GM12874 (cell line): ENCODE results near the gene PLCB4.

Experiments used
- TF ChIP-seq, protein P1 (sequence below): IDR thresholded peaks from 2 replicates; pipeline ENCODE4 v1.5.1; 2011; ENCODE audit warnings: low read depth, mild to moderate bottlenecking, control low read depth, low read length, moderate library complexity; ENCODE audit not compliant: insufficient read depth

Gene PLCB4

DNA sequence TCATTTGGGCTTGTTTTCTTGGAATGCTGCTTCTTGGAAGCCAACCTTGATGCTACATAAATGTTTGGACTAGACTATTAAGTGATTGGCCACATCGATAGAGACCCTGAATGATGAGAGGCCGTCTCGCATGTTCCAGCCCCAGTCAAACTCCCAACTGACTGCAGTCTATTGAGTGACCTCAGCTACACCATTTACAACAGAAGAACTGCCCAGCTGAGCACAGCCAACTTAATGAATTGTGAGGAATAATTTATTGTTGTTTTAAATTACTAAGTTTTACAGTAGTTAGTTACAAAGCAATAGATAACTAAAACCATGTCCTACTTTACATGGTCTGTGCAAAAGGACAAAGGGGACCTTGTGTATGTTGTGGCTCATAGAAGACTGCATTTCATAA lies 63.0 kb downstream of the PLCB4 start:
- TF ChIP-seq, protein P1, sequence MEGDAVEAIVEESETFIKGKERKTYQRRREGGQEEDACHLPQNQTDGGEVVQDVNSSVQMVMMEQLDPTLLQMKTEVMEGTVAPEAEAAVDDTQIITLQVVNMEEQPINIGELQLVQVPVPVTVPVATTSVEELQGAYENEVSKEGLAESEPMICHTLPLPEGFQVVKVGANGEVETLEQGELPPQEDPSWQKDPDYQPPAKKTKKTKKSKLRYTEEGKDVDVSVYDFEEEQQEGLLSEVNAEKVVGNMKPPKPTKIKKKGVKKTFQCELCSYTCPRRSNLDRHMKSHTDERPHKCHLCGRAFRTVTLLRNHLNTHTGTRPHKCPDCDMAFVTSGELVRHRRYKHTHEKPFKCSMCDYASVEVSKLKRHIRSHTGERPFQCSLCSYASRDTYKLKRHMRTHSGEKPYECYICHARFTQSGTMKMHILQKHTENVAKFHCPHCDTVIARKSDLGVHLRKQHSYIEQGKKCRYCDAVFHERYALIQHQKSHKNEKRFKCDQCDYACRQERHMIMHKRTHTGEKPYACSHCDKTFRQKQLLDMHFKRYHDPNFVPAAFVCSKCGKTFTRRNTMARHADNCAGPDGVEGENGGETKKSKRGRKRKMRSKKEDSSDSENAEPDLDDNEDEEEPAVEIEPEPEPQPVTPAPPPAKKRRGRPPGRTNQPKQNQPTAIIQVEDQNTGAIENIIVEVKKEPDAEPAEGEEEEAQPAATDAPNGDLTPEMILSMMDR = no peak

DNA sequence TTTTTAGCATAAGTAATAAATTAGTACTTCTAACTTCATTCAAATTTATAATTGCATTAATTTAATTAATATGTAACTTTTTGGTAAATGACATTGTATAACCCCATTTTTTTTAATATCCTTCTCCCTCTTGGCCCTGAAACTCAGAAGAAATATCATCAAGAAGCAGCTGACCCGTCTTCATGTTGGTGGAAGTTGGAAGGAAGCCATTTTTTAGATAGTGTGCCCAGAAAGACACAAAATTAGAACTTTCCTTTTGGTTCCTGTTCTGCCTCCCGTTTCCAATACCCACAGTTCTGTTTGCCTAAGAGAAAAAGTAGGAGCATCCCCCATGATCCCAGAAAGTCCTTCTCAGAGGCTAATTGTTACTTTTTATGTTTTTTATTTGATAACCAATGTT lies 65.5 kb downstream of the PLCB4 start:
- TF ChIP-seq, protein P1 = no peak

DNA sequence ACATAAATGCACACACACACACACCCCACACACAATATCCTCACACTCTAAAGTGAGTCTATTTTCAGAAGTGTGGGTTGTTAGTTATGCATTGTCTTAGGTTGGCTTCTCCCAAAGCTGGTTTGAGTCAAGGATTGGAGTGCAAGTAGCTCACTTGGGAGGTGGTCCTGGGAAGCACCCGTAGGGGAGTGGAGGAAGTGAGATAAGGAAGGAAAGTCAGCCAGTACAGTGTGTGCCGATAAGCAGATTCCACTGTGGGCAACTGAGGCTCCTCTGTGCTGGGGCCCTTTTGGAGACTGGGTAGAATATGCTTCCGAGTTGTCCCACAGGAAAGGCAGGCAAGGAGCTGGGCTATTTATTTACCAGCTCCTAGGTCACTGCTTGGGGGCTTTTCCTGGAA lies 67.2 kb downstream of the PLCB4 start:
- TF ChIP-seq, protein P1 = no peak

DNA sequence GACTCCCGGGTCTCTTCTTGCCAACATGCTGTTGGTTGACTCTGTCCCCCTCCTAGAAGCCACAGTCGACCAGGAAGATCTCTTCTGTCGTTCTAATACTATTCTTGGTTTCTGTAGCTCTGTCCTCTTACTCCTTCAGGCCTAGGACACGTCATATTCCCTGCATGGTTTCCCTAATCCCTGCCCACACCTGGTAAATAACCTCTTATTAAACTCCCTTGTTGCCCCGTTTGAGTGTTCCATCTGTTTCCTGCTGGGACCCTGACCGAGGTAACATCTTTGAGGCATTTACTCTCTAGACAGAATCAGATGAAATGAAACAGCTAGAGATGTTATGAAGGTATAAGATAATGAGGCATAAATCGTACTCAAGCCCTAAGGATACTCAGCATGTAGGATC lies 68.1 kb downstream of the PLCB4 start:
- TF ChIP-seq, protein P1 = no peak

DNA sequence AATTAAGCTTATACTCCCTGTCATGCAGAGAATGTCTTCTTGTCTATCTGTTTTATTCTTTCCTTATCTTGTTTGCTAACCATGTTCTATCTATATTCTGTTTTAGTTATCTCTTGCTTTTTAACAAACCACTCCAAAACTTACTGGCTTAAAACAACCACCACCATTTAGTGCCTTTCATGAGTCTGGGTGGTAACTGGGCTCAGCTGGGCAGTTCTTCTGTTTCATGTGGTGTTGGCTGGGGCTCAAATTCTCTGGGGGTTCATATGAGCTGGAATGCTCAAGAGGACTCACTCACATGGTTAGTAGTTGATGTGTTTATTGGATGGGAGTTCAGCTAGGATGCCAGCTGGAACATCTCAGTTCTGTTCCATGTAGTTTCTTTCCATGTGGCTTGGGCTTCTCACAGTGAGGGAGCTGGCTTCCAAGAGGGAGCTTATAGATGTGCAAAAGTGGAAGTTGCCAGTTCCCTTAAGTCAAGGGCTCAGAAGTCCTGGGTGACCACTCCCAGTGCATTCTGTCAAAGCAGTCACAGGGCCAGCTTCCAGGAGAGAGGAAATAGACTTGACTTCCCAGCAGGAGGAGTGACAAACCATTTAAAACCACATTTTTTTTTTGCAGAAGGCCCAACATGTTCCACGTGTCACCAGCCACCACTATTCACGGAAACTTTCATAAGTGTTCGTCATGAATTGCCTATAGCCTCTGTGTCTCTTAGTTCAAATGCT lies 70.4 kb downstream of the PLCB4 start:
- TF ChIP-seq, protein P1 = no peak

DNA sequence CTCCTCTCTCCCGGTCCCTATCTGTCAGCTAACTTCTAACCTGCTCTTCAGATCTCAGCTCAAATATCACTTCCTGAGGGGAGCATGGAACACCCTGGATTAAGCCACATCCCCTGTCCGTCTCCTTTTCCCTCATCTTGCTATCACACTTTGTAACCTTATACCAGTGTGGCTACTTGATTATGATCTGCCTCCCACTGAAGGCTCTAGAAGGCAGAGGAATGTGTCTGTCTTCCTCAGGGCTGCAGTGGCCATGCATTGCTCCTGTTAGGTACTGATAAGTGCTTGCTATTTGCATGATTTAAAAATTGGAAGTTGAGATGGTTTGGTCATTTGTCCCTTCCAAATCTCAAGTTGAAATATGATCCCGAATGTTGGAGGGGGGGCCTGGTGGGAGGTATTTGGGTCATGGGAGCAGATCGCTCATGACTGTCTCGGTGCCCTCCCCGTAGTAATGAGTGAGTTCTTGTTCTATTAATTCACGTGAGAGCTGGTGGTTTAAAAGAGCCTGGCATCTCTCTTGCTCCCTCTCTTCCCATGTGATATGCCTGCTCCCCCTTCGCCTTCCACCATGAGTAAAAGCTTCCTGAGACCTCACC lies 71.4 kb downstream of the PLCB4 start:
- TF ChIP-seq, protein P1 = no peak

DNA sequence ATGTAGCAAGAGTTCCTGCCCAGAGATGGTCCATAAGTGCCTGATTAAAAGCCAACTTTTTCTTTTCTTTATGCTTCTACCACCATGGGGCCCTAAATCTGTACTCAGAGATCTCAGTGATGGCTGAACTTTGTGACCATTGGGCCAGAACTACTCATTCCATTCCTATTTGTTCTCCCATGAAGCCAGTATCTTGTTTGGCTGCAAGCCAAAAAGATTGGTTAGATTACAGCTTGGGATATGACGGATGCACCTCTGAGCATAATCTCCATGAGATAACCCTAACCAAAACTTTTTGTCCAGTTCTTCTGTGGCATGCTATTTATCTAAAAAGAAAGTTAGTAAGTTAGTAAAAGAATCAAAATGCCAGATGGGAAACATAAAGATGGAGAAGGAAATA lies 72.2 kb downstream of the PLCB4 start:
- TF ChIP-seq, protein P1 = no peak
